Endothelial cell of umbilical vein (primary cell): ENCODE measurements around the gene GRID1. TPM values are rescaled to one million over a fixed set of nuclear protein-coding genes. Genes with fewer than 3 reads are reported as not detected.

Experiments used
- BruUV-seq: library from RNA; stranded (reverse); fragments of 400-500 nt; replicated peaks from 2 replicates; lab custom pipeline; 2021; lab: Mats Ljungman, UMichigan
- CTCF ChIA-PET: fragments of 300-600, 350-600 bp; sonication (Branson Sonifier 250); formaldehyde crosslinking; loops from one replicate; lab custom pipeline; 2021; ENCODE audit warnings: antibody characterized with exemption, inconsistent platforms; lab: Charles Lee
- POLR2A ChIA-PET: fragments of 300-600, 350-600 bp; sonication (Branson Sonifier 250); formaldehyde crosslinking; loops from one replicate; lab custom pipeline; 2021; ENCODE audit warnings: antibody characterized with exemption, inconsistent platforms; lab: Charles Lee
- DNase-seq: peaks from one replicate; pipeline ENCODE4 v3.0.0-alpha.2; 2011; ENCODE audit warnings: low read depth, low spot score
- FAIRE-seq: peaks from 2 replicates; lab custom pipeline; 2011; peaks lifted over from hg19 to GRCh38; lab: Jason Lieb, UNC
- H2AFZ ChIP-seq: 2 replicates; pipeline ENCODE4 v1.6.0; 2012; ENCODE audit warnings: low read depth, low read length, control low read depth, inconsistent platforms
- H3K27ac ChIP-seq: 2 replicates; pipeline ENCODE4 v1.5.1; 2011; ENCODE audit warnings: low read depth, mild to moderate bottlenecking, control low read depth, low read length, moderate library complexity; ENCODE audit not compliant: insufficient read depth
- H3K27me3 ChIP-seq, 2 experiments: 2 replicates each; pipeline versions ENCODE4 v1.6.0 to v1.6.1; 2011; ENCODE audit warnings: low read length in 2 of 2, mixed read lengths in 1 of 2; ENCODE audit not compliant: control insufficient read depth in 2 of 2, insufficient read depth in 2 of 2
- H3K36me3 ChIP-seq, 2 experiments: 2 replicates in 1 of 2; 3 replicates in 1 of 2; pipeline ENCODE4 v1.5.1; 2011; ENCODE audit warnings: low read length in 2 of 2, mild to moderate bottlenecking in 1 of 2, moderate library complexity in 1 of 2; ENCODE audit not compliant: control insufficient read depth in 2 of 2, insufficient read depth in 2 of 2; ENCODE audit errors: extremely low read depth in 1 of 2
- H3K4me1 ChIP-seq: 3 replicates; pipeline ENCODE4 v1.5.1; 2011; ENCODE audit warnings: mild to moderate bottlenecking, low read length; ENCODE audit not compliant: control insufficient read depth, insufficient read depth; ENCODE audit errors: extremely low read depth
- H3K4me2 ChIP-seq: 2 replicates; pipeline ENCODE4 v1.6.1; 2011; ENCODE audit warnings: low read length, control low read depth, mixed read lengths; ENCODE audit not compliant: insufficient read depth
- H3K4me3 ChIP-seq, 3 experiments: fragments of 200-600 bp in 1 of 3; sonication (generic), shearing (Covaris generic) in 1 of 3; replicated peaks in 1 of 3; 2 replicates each; pipeline ENCODE4 v1.5.1; 2011 to 2016; ENCODE audit warnings: control low read depth in 3 of 3, low read length in 3 of 3, mild to moderate bottlenecking in 2 of 3, inconsistent platforms in 1 of 3, low read depth in 1 of 3, moderate library complexity in 1 of 3; ENCODE audit not compliant: insufficient read depth in 1 of 3
- H3K79me2 ChIP-seq: 2 replicates; pipeline ENCODE4 v1.6.0; 2012; ENCODE audit warnings: low read length, inconsistent platforms; ENCODE audit not compliant: control insufficient read depth, insufficient read depth
- H3K9ac ChIP-seq: replicated peaks from 2 replicates; pipeline ENCODE3; 2011; ENCODE audit warnings: low read length, control low read depth; ENCODE audit not compliant: insufficient read depth; ENCODE audit errors: extremely low read depth
- H3K9me1 ChIP-seq: replicated peaks from 3 replicates; pipeline ENCODE4 v1.6.0; 2011; ENCODE audit warnings: mild to moderate bottlenecking, low read length; ENCODE audit not compliant: control insufficient read depth, insufficient read depth; ENCODE audit errors: extremely low read depth
- H3K9me3 ChIP-seq: replicated peaks from 2 replicates; pipeline ENCODE4 v1.5.1; 2012; ENCODE audit warnings: low read length, inconsistent platforms; ENCODE audit not compliant: control insufficient read depth, insufficient read depth
- H4K20me1 ChIP-seq: replicated peaks from 2 replicates; pipeline ENCODE3; 2011; ENCODE audit warnings: mild to moderate bottlenecking, low read length; ENCODE audit not compliant: control insufficient read depth, insufficient read depth; ENCODE audit errors: extremely low read depth
- CTCF ChIP-seq, 2 donors: IDR thresholded peaks; 1 replicate in 1 of 2; 2 replicates in 1 of 2; pipeline ENCODE4 v1.5.1; 2011; ENCODE audit warnings: low read length in 2 of 2, mild to moderate bottlenecking in 2 of 2, moderate library complexity in 2 of 2, control low read depth in 1 of 2, inconsistent platforms in 1 of 2, low read depth in 1 of 2; ENCODE audit not compliant: insufficient read depth in 1 of 2; ENCODE audit errors: extremely low read depth in 1 of 2
- EZH2 ChIP-seq: IDR thresholded peaks from 2 replicates; pipeline ENCODE4 v1.6.1; 2012; ENCODE audit warnings: borderline replicate concordance, low read depth, mild to moderate bottlenecking, moderate library complexity, low read length, inconsistent platforms; ENCODE audit not compliant: severe bottlenecking
- FOS ChIP-seq: IDR thresholded peaks from 2 replicates; pipeline ENCODE4 v1.6.1; 2011; ENCODE audit warnings: mild to moderate bottlenecking, low read length, moderate library complexity, borderline replicate concordance; ENCODE audit not compliant: insufficient read depth
- GATA2 ChIP-seq: IDR thresholded peaks from 2 replicates; pipeline ENCODE4 v1.7.0; 2011; ENCODE audit warnings: low read depth, mild to moderate bottlenecking, moderate library complexity, mixed read lengths, low read length; ENCODE audit not compliant: insufficient read length, insufficient read depth
- JUN ChIP-seq: IDR thresholded peaks from 2 replicates; pipeline ENCODE4 v1.6.1; 2011; ENCODE audit warnings: borderline replicate concordance, low read depth; ENCODE audit not compliant: insufficient read length, insufficient read depth
- MYC ChIP-seq: IDR thresholded peaks from one replicate; pipeline ENCODE4 v1.6.1; 2011; ENCODE audit warnings: mild to moderate bottlenecking, low read depth, low read length
- dilution Hi-C: fragments of 300-500 bp; cut with MboI; formaldehyde crosslinking; loops from one replicate; pipeline ENCODE4 v1.15.0; 2019; ENCODE audit warnings: low sequenced_read_pairs; ENCODE audit not compliant: extremely low pct_ligation_motif_present
- intact Hi-C: fragments of 100-400 bp; cut with micrococcal nuclease; formaldehyde crosslinking; loops from one replicate; pipeline ENCODE4 v1.10.0; 2022
- polyA plus RNA-seq, 4 experiments: library from polyadenylated mRNA; depleted of rRNA in 3 of 4; stranded (reverse) in 3 of 4; unstranded in 1 of 4; fragments of >200 nt; gene quantifications; 2 replicates each; pipeline versions ENCODE4 v1.2.1 to v1.2.3, GENCODE V29; 2011 to 2012; ENCODE audit warnings: missing spikeins in 1 of 4
- total RNA-seq: library from RNA; stranded (reverse); gene quantifications from 2 replicates; pipeline ENCODE4 v1.2.3, GENCODE V29; 2021
- TF ChIP-seq, protein P1 (sequence below): IDR thresholded peaks from 2 replicates; pipeline ENCODE4 v1.6.1; 2011; ENCODE audit not compliant: insufficient read depth, insufficient read length

GRID1 gene
- total and polyA plus RNA-seq, 2 donors (not counting 3 experiments of a cell fraction or from before 2014, with no cell fraction given), result not detected

DNA sequence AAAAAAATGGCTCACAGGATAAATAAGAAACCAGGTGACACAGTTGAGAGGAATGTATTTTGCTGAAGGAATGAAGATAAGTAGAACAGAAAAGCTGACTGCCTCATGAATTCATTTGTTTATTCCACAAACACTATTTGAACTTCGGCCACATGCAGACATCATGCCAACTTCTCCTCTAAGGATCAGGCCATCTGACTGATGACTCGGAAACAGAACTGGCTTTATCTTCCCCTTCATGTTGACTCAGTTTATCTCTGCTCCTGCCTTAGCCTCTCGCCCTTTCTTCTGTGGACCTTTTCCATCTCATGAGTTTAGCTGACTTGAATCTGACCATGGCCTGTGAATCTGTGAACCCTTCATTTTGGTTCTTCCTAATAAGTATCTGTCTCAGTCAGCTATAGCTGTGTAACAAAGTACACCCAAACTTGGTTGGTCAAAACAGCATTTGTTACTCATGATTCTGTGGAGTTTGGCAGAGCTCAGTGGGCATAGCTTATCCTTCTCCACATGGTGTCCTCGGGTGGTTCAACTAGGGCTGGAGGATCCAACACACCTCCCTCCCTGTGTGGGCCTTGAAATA lies 44.0 kb upstream of the GRID1 start:
- no peaks in the 10 kb centered on the region for H3K27me3 ChIP-seq
- peaks cover 17% of the 10 kb centered on the region for H3K4me1 ChIP-seq
- ChIA-PET POLR2A (no interaction called here), CTCF (interaction anchor here (2.2 to 5.5 kb wide), 2 partner anchors 9 to 175 kb away, joined by 12 to 53 read pairs; no protein-coding TSS in a partner anchor)
- H3K9me3 ChIP-seq, result no peaks in the 10 kb centered on the region
- peak overlapping the region; percentile 73 for H3K27ac ChIP-seq
- no peaks in the 10 kb centered on the region for H3K36me3 ChIP-seq
- dilution Hi-C loops (no loop called here), intact Hi-C loops (no loop called here)
- H2AFZ ChIP-seq, result no peak overlapping the region
- H3K9ac ChIP-seq, result no peak overlapping the region
- H3K79me2 ChIP-seq, result no peaks in the 10 kb centered on the region
- H3K4me3 ChIP-seq, result no peak overlapping the region
- TF ChIP-seq, protein P1, sequence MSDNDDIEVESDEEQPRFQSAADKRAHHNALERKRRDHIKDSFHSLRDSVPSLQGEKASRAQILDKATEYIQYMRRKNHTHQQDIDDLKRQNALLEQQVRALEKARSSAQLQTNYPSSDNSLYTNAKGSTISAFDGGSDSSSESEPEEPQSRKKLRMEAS, result no peak
- TF ChIP-seq GATA2 (no peak), FOS (no peak), EZH2 (no peak), JUN (no peak), MYC (no peak), CTCF (IDR thresholded peaks at IDR 0.05; ENCODE audit: extremely low read depth in 1 of 2, insufficient read depth in 1 of 2, low read depth in 1 of 2, low read length in 2 of 2) (no peak)
- FAIRE-seq (peak; percentile 24), DNase-seq (no peak)
- H3K9me1 ChIP-seq, result no peaks in the 10 kb centered on the region
- peak overlapping the region; percentile 63 for H3K4me2 ChIP-seq
- BruUV-seq, result no TSS peak
- no peaks in the 10 kb centered on the region for H4K20me1 ChIP-seq
